ENCODE results near the gene ZFP36. TPM values are rescaled to one million over a fixed set of nuclear protein-coding genes. Genes with fewer than 3 reads are reported as not detected.
A peak's percentile ranks its signal among the peaks of the same experiment; 100 is the strongest.

ZFP36 gene
- total RNA-seq, 6 donors from 2014 or later = 195 to 525 (median 238) TPM

DNA sequence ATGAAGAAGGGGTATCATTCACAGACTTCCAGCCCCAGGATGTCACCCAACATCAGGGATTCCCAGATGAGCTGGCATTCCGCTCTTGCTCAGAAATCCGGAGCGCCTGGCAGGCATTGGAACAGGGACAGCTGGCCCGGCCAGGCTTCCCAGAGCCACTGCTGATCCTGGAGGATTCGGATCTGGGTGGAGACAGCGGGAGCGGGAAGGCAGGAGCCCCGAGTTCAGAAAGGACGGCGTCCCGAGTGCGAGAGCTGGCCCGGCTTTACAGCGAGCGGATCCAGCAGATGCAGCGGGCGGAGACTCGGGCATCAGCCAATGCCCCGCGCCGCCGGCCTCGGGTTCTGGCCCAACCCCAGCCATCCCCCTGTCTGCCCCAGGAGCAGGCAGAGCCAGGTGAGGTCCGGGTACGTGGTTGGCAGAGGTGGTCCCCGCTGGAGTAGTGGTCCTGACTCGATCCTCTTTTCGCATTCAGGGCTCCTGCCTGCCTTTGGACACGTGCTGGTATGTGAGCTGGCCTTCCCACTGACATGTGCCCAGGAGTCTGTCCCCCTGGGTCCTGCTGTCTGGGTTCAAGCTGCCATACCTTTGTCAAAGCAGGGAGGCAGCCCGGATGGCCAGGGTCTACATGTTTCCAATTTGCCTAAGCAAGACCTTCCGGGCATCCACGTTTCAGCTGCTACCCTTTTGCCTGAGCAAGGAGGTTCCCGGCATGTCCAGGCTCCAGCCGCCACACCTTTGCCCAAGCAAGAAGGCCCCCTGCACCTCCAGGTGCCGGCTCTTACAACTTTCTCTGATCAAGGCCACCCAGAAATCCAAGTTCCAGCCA lies 16.8 kb downstream of the ZFP36 start:
- no peaks in the 10 kb centered on the region for H3K9me3 ChIP-seq
- 90% methylated on average over 25 to 35 of the region's 35 CpGs for WGBS, 2 donors
- ATAC-seq (ENCODE audit: low FRiP score in 2 of 2) (no peak), DNase-seq (peak in 1 of 2 donors; percentile 82)
- no peaks in the 10 kb centered on the region for H3K27me3 ChIP-seq
- TF ChIP-seq EP300 (IDR thresholded peaks at IDR 0.05) (no peak), POLR2A (IDR thresholded peaks at IDR 0.05) (no peak), POLR2AphosphoS5 (IDR thresholded peaks at IDR 0.05) (no peak)
- no peak overlapping the region for H3K4me3 ChIP-seq
- peaks cover 0 to 62% (median 24%) of the 10 kb centered on the region in 4 donors for H3K36me3 ChIP-seq
- H3K27ac ChIP-seq = no peak overlapping the region
- peaks cover 3 to 8% (median 7%) of the 10 kb centered on the region in 4 donors for H3K4me1 ChIP-seq

DNA sequence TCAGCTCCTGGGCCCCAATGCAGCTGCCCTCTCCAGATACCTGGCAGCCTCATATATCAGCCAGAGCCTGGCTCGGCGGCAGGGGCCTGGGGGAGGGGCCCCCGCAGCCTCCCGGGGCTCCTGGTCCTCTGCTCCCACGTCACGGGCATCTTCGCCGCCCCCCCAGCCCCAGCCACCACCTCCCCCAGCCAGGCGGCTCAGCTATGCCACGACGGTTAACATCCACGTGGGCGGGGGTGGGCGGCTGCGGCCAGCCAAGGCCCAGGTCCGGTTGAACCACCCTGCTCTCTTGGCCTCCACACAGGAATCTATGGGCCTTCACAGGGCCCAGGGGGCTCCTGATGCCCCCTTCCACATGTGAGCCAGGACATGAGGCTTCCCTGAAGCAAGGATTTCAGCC lies 18.3 kb downstream of the ZFP36 start:
- ATAC-seq (ENCODE audit: low FRiP score in 2 of 2) (no peak), DNase-seq (peak in 1 of 2 donors; percentile 82)
- Histone ChIP-seq H3K4me3 (no peak overlapping the region), H3K27ac (no peak overlapping the region), H3K4me1 (peaks cover 14 to 23% (median 19%) of the 10 kb centered on the region in 4 donors), H3K36me3 (peaks cover 0 to 50% (median 17%) of the 10 kb centered on the region in 4 donors), H3K27me3 (no peaks in the 10 kb centered on the region), H3K9me3 (no peaks in the 10 kb centered on the region)
- WGBS, 2 donors = 87 to 92% methylated on average over 2 to 13 of the region's 16 CpGs
- TF ChIP-seq, protein P1, sequence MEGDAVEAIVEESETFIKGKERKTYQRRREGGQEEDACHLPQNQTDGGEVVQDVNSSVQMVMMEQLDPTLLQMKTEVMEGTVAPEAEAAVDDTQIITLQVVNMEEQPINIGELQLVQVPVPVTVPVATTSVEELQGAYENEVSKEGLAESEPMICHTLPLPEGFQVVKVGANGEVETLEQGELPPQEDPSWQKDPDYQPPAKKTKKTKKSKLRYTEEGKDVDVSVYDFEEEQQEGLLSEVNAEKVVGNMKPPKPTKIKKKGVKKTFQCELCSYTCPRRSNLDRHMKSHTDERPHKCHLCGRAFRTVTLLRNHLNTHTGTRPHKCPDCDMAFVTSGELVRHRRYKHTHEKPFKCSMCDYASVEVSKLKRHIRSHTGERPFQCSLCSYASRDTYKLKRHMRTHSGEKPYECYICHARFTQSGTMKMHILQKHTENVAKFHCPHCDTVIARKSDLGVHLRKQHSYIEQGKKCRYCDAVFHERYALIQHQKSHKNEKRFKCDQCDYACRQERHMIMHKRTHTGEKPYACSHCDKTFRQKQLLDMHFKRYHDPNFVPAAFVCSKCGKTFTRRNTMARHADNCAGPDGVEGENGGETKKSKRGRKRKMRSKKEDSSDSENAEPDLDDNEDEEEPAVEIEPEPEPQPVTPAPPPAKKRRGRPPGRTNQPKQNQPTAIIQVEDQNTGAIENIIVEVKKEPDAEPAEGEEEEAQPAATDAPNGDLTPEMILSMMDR (IDR thresholded peaks at IDR 0.05) = no peak
- TF ChIP-seq POLR2AphosphoS5 (IDR thresholded peaks at IDR 0.05) = no peak
- TF ChIP-seq EP300 (IDR thresholded peaks at IDR 0.05) = no peak
- TF ChIP-seq POLR2A (IDR thresholded peaks at IDR 0.05) = no peak

DNA sequence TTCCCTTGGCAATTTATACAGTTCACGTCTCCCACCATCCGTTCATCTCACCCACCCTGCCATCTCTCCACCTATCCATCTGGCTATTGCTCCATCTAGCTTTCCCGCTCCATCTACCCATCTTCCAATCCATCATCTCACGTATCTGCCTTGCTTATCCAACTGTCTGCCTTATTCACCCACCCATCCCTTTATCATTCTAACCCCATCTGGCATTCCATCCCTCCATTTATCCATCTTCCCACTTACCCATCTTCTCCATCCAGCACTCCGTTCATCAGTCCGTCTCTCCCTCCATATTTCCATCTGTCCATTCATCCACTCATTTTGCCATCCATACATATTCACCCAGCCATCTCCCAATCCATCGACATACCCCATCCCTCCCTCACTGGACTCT lies 19.1 kb downstream of the ZFP36 start:
- Histone ChIP-seq H3K4me1 (peaks cover 16 to 30% (median 24%) of the 10 kb centered on the region in 4 donors), H3K4me3 (no peak overlapping the region), H3K36me3 (peaks cover 0 to 42% (median 17%) of the 10 kb centered on the region in 4 donors), H3K9me3 (no peaks in the 10 kb centered on the region), H3K27ac (no peak overlapping the region), H3K27me3 (no peaks in the 10 kb centered on the region)
- WGBS, 2 donors = 87 to 94% methylated on average over 7 of the region's 7 CpGs
- DNase-seq (no peak), ATAC-seq (ENCODE audit: low FRiP score in 2 of 2) (no peak)
- TF ChIP-seq, protein P1 (IDR thresholded peaks at IDR 0.05) = no peak
- TF ChIP-seq EP300 (IDR thresholded peaks at IDR 0.05) (no peak), POLR2A (IDR thresholded peaks at IDR 0.05) (no peak), POLR2AphosphoS5 (IDR thresholded peaks at IDR 0.05) (no peak)

DNA sequence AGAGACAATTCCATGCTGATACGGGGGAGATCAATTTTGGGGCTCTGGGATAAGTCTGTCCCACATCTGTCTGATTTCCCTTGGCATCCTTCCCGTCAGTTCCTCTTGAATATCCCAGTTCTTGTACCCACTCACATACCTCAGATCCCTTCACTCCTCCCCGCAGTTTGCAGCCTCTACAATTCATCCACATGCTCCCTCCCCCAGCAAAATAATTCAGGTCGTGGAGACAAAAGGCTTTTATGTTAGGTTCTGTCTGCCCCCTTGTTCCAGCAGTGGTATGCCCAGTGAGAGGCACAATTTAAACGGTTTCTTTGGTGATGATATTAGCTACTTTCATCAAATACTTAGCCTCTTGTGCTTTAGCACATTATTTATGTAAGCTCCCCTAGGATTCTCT lies 19.5 kb downstream of the ZFP36 start:
- Histone ChIP-seq H3K27ac (no peak overlapping the region), H3K36me3 (peaks cover 0 to 37% (median 17%) of the 10 kb centered on the region in 4 donors), H3K4me3 (no peak overlapping the region), H3K27me3 (no peaks in the 10 kb centered on the region), H3K9me3 (no peaks in the 10 kb centered on the region), H3K4me1 (peaks cover 20 to 34% (median 28%) of the 10 kb centered on the region in 4 donors)
- no peak for DNase-seq
- ATAC-seq (ENCODE audit: low FRiP score in 2 of 2) = no peak
- 55 to 67% methylated on average over 5 of the region's 5 CpGs for WGBS, 2 donors
- TF ChIP-seq EP300 (IDR thresholded peaks at IDR 0.05) (no peak), POLR2AphosphoS5 (IDR thresholded peaks at IDR 0.05) (no peak), POLR2A (IDR thresholded peaks at IDR 0.05) (no peak)
- TF ChIP-seq, protein P1 (IDR thresholded peaks at IDR 0.05) = no peak

DNA sequence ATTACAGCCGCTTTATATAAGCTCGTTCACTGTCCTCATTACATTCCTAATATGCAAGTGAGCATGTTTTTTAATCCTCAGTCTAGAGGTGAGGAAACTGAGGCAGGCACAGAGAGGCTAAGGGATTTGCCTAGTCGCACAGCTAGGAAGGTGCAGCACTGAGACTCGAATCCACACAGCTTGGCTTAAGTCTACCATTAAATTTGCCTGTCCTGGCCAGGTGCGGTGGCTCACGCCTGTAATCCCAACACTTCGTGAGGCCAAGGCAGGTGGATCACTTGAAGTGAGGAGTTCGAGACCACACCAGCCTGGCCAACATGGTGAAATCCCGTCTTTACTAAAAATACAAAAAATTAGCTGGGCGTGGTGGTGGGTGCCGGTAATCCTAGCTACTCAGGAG lies 21.1 kb downstream of the ZFP36 start:
- ATAC-seq (ENCODE audit: low FRiP score in 2 of 2) = no peak
- Histone ChIP-seq H3K4me3 (no peak overlapping the region), H3K36me3 (peaks cover 8 to 36% (median 22%) of the 10 kb centered on the region in 4 donors), H3K9me3 (no peaks in the 10 kb centered on the region), H3K27me3 (no peaks in the 10 kb centered on the region), H3K4me1 (peaks cover 25 to 42% (median 38%) of the 10 kb centered on the region in 4 donors), H3K27ac (peak overlapping the region in 3 of 4 donors; percentile 67 to 84 (median 72))
- WGBS, 2 donors = 89 to 91% methylated on average over 11 of the region's 11 CpGs
- TF ChIP-seq POLR2AphosphoS5 (IDR thresholded peaks at IDR 0.05) (no peak), EP300 (IDR thresholded peaks at IDR 0.05) (no peak), POLR2A (IDR thresholded peaks at IDR 0.05) (no peak)
- TF ChIP-seq, protein P1 (IDR thresholded peaks at IDR 0.05) = no peak
- DNase-seq = no peak

Measured in upper lobe of left lung (tissue), 6 donors.